ENCODE measurements around the gene NECAB2. TPM values are rescaled to one million over a fixed set of nuclear protein-coding genes. Genes with fewer than 3 reads are reported as not detected.

Gene NECAB2
- total and polyA plus RNA-seq, 4 donors = 12.7 to 82.1 (median 46.7) TPM

- DNase-seq (ENCODE audit: low read depth in 4 of 6, low spot score in 6 of 6) = peak in 2 of 6 donors; percentile 27 to 49
- Histone ChIP-seq H3K9me3 (ENCODE audit: control insufficient read depth, insufficient read depth, low read length) (peaks cover 3% of the 10 kb centered on the region), H3K4me1 (ENCODE audit: control insufficient read depth, insufficient read depth, low read length) (peaks cover 6% of the 10 kb centered on the region), H3K4me3 (ENCODE audit: low read depth, low read length) (no peak overlapping the region), H3K36me3 (ENCODE audit: control insufficient read depth, insufficient read depth, low read length) (no peaks in the 10 kb centered on the region), H3K27ac (ENCODE audit: low read depth, low read length) (no peak overlapping the region), H3K27me3 (ENCODE audit: control insufficient read depth, insufficient read depth, low read length) (no peaks in the 10 kb centered on the region)
- 49% methylated on average over 11 of the region's 15 CpGs for WGBS (ENCODE audit: insufficient coverage)
These were observed 64.6 kb downstream of the NECAB2 start for GRCh38 chr16:84032458-84033178.

- WGBS (ENCODE audit: insufficient coverage) = 86% methylated on average over 24 of the region's 25 CpGs
- H3K36me3 ChIP-seq (ENCODE audit: control insufficient read depth, insufficient read depth, low read length) = no peaks in the 10 kb centered on the region
- no peak for DNase-seq (ENCODE audit: low read depth in 4 of 6, low spot score in 6 of 6)
- no peaks in the 10 kb centered on the region for H3K27me3 ChIP-seq (ENCODE audit: control insufficient read depth, insufficient read depth, low read length)
- H3K4me3 ChIP-seq (ENCODE audit: low read depth, low read length) = no peak overlapping the region
- peaks cover 3% of the 10 kb centered on the region for H3K4me1 ChIP-seq (ENCODE audit: control insufficient read depth, insufficient read depth, low read length)
- peaks cover 3% of the 10 kb centered on the region for H3K9me3 ChIP-seq (ENCODE audit: control insufficient read depth, insufficient read depth, low read length)
- H3K27ac ChIP-seq (ENCODE audit: low read depth, low read length) = no peak overlapping the region
These were observed 65.5 kb downstream of the NECAB2 start for GRCh38 chr16:84033251-84034195.

- no peaks in the 10 kb centered on the region for H3K36me3 ChIP-seq (ENCODE audit: control insufficient read depth, insufficient read depth, low read length)
- H3K27me3 ChIP-seq (ENCODE audit: control insufficient read depth, insufficient read depth, low read length) = no peaks in the 10 kb centered on the region
- peaks cover 3% of the 10 kb centered on the region for H3K9me3 ChIP-seq (ENCODE audit: control insufficient read depth, insufficient read depth, low read length)
- H3K4me1 ChIP-seq (ENCODE audit: control insufficient read depth, insufficient read depth, low read length) = no peaks in the 10 kb centered on the region
- WGBS (ENCODE audit: insufficient coverage) = 96% methylated on average over 12 of the region's 12 CpGs
- no peak overlapping the region for H3K4me3 ChIP-seq (ENCODE audit: low read depth, low read length)
- no peak overlapping the region for H3K27ac ChIP-seq (ENCODE audit: low read depth, low read length)
- no peak for DNase-seq (ENCODE audit: low read depth in 4 of 6, low spot score in 6 of 6)
These were observed 66.5 kb downstream of the NECAB2 start for GRCh38 chr16:84034516-84034915.

- H3K36me3 ChIP-seq (ENCODE audit: control insufficient read depth, insufficient read depth, low read length) = no peaks in the 10 kb centered on the region
- 71% methylated on average over 1 of the region's 3 CpGs for WGBS (ENCODE audit: insufficient coverage)
- H3K9me3 ChIP-seq (ENCODE audit: control insufficient read depth, insufficient read depth, low read length) = peaks cover 3% of the 10 kb centered on the region
- peaks cover 16% of the 10 kb centered on the region for H3K4me1 ChIP-seq (ENCODE audit: control insufficient read depth, insufficient read depth, low read length)
- no peaks in the 10 kb centered on the region for H3K27me3 ChIP-seq (ENCODE audit: control insufficient read depth, insufficient read depth, low read length)
- H3K4me3 ChIP-seq (ENCODE audit: low read depth, low read length) = no peak overlapping the region
- no peak overlapping the region for H3K27ac ChIP-seq (ENCODE audit: low read depth, low read length)
- DNase-seq (ENCODE audit: low read depth in 4 of 6, low spot score in 6 of 6) = no peak
These were observed 68.1 kb downstream of the NECAB2 start for GRCh38 chr16:84036131-84036530.

- Histone ChIP-seq H3K27me3 (ENCODE audit: control insufficient read depth, insufficient read depth, low read length) (no peaks in the 10 kb centered on the region), H3K4me3 (ENCODE audit: low read depth, low read length) (no peak overlapping the region), H3K27ac (ENCODE audit: low read depth, low read length) (no peak overlapping the region), H3K9me3 (ENCODE audit: control insufficient read depth, insufficient read depth, low read length) (peaks cover 3% of the 10 kb centered on the region), H3K4me1 (ENCODE audit: control insufficient read depth, insufficient read depth, low read length) (peaks cover 23% of the 10 kb centered on the region), H3K36me3 (ENCODE audit: control insufficient read depth, insufficient read depth, low read length) (no peaks in the 10 kb centered on the region)
- DNase-seq (ENCODE audit: low read depth in 4 of 6, low spot score in 6 of 6) = no peak
- WGBS (ENCODE audit: insufficient coverage) = 84% methylated on average over 8 of the region's 8 CpGs
These were observed 69.0 kb downstream of the NECAB2 start for GRCh38 chr16:84036982-84037425.

- H3K4me3 ChIP-seq (ENCODE audit: low read depth, low read length) = no peak overlapping the region
- peaks cover 3% of the 10 kb centered on the region for H3K9me3 ChIP-seq (ENCODE audit: control insufficient read depth, insufficient read depth, low read length)
- H3K4me1 ChIP-seq (ENCODE audit: control insufficient read depth, insufficient read depth, low read length) = peaks cover 29% of the 10 kb centered on the region
- H3K27me3 ChIP-seq (ENCODE audit: control insufficient read depth, insufficient read depth, low read length) = no peaks in the 10 kb centered on the region
- H3K36me3 ChIP-seq (ENCODE audit: control insufficient read depth, insufficient read depth, low read length) = peaks cover 3% of the 10 kb centered on the region
- 89% methylated on average over 9 of the region's 12 CpGs for WGBS (ENCODE audit: insufficient coverage)
- DNase-seq (ENCODE audit: low read depth in 4 of 6, low spot score in 6 of 6) = no peak
- no peak overlapping the region for H3K27ac ChIP-seq (ENCODE audit: low read depth, low read length)
These were observed 70.4 kb downstream of the NECAB2 start for GRCh38 chr16:84038469-84038868.

GRCh38 chr16:84039696-84040095, 71.7 kb downstream of the NECAB2 start:
- peaks cover 3% of the 10 kb centered on the region for H3K9me3 ChIP-seq (ENCODE audit: control insufficient read depth, insufficient read depth, low read length)
- H3K4me1 ChIP-seq (ENCODE audit: control insufficient read depth, insufficient read depth, low read length) = peaks cover 36% of the 10 kb centered on the region
- H3K36me3 ChIP-seq (ENCODE audit: control insufficient read depth, insufficient read depth, low read length) = peaks cover 3% of the 10 kb centered on the region
- 95% methylated on average over 11 of the region's 12 CpGs for WGBS (ENCODE audit: insufficient coverage)
- H3K4me3 ChIP-seq (ENCODE audit: low read depth, low read length) = no peak overlapping the region
- no peaks in the 10 kb centered on the region for H3K27me3 ChIP-seq (ENCODE audit: control insufficient read depth, insufficient read depth, low read length)
- no peak overlapping the region for H3K27ac ChIP-seq (ENCODE audit: low read depth, low read length)
- DNase-seq (ENCODE audit: low read depth in 4 of 6, low spot score in 6 of 6) = no peak

- Histone ChIP-seq H3K27me3 (ENCODE audit: control insufficient read depth, insufficient read depth, low read length) (no peaks in the 10 kb centered on the region), H3K36me3 (ENCODE audit: control insufficient read depth, insufficient read depth, low read length) (peaks cover 4% of the 10 kb centered on the region), H3K9me3 (ENCODE audit: control insufficient read depth, insufficient read depth, low read length) (peaks cover 3% of the 10 kb centered on the region), H3K27ac (ENCODE audit: low read depth, low read length) (no peak overlapping the region), H3K4me1 (ENCODE audit: control insufficient read depth, insufficient read depth, low read length) (peaks cover 42% of the 10 kb centered on the region), H3K4me3 (ENCODE audit: low read depth, low read length) (no peak overlapping the region)
- WGBS (ENCODE audit: insufficient coverage) = 78% methylated on average over 14 of the region's 14 CpGs
- no peak for DNase-seq (ENCODE audit: low read depth in 4 of 6, low spot score in 6 of 6)
These were observed 72.3 kb downstream of the NECAB2 start for GRCh38 chr16:84040226-84040822.
